BE2C (cell line): ENCODE results near the gene FOSB. TPM values are rescaled to one million over a fixed set of nuclear protein-coding genes. Genes with fewer than 3 reads are reported as not detected.
A peak's percentile ranks its signal among the peaks of the same experiment; 100 is the strongest.

ENCODE experiments used
- DNase-seq: peaks from one replicate; pipeline ENCODE4 v3.0.0-alpha.2; 2020
- H3K27me3 ChIP-seq: fragments of 250-450 bp; sonication (Bioruptor Pico); 2 replicates; pipeline ENCODE4 v1.5.1; 2020; ENCODE audit warnings: mild to moderate bottlenecking
- H3K36me3 ChIP-seq: fragments of 250-450 bp; sonication (Bioruptor Pico); 2 replicates; pipeline ENCODE4 v1.5.1; 2020; ENCODE audit warnings: mild to moderate bottlenecking
- H3K4me1 ChIP-seq: fragments of 250-450 bp; sonication (Bioruptor Pico); 2 replicates; pipeline ENCODE4 v1.5.1; 2020
- H3K4me3 ChIP-seq: 2 replicates; pipeline ENCODE4 v1.5.1; 2011; ENCODE audit warnings: low read depth, low read length
- H3K9me3 ChIP-seq: fragments of 250-450 bp; sonication (Bioruptor Pico); 2 replicates; pipeline ENCODE4 v1.5.1; 2020
- CTCF ChIP-seq: IDR thresholded peaks from 2 replicates; pipeline ENCODE4 v1.5.1; 2012; ENCODE audit warnings: mild to moderate bottlenecking, low read depth, low read length
- polyA plus RNA-seq: library from polyadenylated mRNA; unstranded; fragments of >200 nt; gene quantifications from one replicate; pipeline ENCODE4 v1.2.1, GENCODE V29; 2012; ENCODE audit warnings: low read depth, missing spikeins; ENCODE audit not compliant: insufficient read length, insufficient read depth

The FOSB gene
- 1.1 TPM for polyA plus RNA-seq

DNA sequence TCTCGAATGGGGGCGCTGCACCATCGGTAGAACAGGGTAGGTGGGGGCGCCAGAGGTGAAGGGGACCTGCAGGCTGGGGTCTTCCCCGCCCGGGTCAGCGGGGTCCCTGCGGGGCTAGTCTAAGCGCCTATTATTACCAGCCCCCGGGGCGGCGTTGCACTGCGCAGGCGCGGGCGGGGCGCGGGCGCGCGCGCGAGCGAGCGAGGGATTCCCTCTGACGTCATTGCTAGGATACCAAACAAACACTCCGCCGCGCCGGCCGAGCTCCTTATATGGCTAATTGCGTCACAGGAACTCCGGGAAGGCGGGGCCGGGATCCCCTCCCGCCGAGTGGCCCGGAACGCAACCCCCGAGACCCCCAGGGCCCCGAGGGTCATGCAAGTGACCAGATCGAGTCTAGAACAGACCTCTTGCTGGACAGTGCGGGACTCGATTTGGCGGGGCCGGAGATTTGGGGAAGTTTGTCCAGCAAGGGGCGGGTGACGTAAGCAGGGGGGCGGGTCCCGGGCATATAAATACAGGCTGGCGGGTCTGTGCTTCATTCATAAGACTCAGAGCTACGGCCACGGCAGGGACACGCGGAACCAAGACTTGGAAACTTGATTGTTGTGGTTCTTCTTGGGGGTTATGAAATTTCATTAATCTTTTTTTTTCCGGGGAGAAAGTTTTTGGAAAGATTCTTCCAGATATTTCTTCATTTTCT lies at the start of gene FOSB:
Gene FOSB, plus strand, starts transcription at position 541 of the 703 bp plus-strand sequence. CDS start 591 bp downstream, outside the sequence.
- Histone ChIP-seq H3K4me3 (peak within 1 kb of the TSS; percentile 70), H3K9me3 (no peaks in the 10 kb centered on the region), H3K27me3 (peaks cover 7% of the 10 kb centered on the region; the same call in 1 of the 2 replicates), H3K36me3 (no peaks in the 10 kb centered on the region), H3K4me1 (no peaks in the 10 kb centered on the region; the same call in 1 of the 2 replicates)
- peak; percentile 30; the same call in 1 of the 2 replicates for TF ChIP-seq CTCF
- peak; percentile 95 for DNase-seq

DNA sequence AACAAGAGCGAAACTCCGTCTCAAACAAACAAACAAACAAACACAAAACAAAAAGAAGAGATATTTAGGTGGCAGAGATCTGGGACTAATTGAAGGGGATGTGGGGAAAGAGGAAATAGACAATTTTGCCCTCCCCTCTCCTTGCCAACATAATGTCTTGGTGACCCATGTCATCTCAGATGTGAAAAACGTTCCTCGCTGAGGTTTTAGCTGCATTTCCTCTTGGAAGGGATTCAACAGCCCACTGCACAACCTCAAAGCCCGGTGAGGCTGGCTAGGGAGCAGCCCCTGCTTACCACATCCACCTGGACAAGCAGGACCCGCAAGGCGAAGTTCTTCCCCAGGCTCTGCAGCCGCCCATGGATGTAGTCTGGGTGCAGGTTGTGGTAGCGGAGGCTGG lies 49.0 kb upstream of the FOSB start:
- no peak overlapping the region for H3K4me3 ChIP-seq
- DNase-seq: no peak

GRCh38 chr19:45419396-45419795 lies 48.4 kb upstream of the FOSB start:
- H3K4me1 ChIP-seq: no peaks in the 10 kb centered on the region
- peaks cover 44% of the 10 kb centered on the region for H3K36me3 ChIP-seq
- H3K27me3 ChIP-seq: no peaks in the 10 kb centered on the region
- H3K4me3 ChIP-seq: no peak overlapping the region
- H3K9me3 ChIP-seq: no peaks in the 10 kb centered on the region
- no peak for TF ChIP-seq CTCF
- no peak for DNase-seq

More for the DNA sequence above, 49.0 kb upstream of the FOSB start:
- no peak for TF ChIP-seq CTCF
- no peaks in the 10 kb centered on the region for H3K9me3 ChIP-seq
- H3K4me1 ChIP-seq: no peaks in the 10 kb centered on the region
- no peaks in the 10 kb centered on the region for H3K27me3 ChIP-seq
- peaks cover 50% of the 10 kb centered on the region for H3K36me3 ChIP-seq

GRCh38 chr19:45419895-45420294 lies 47.9 kb upstream of the FOSB start:
- peaks cover 39% of the 10 kb centered on the region for H3K36me3 ChIP-seq
- H3K4me3 ChIP-seq: no peak overlapping the region
- TF ChIP-seq CTCF: no peak
- no peaks in the 10 kb centered on the region for H3K4me1 ChIP-seq
- DNase-seq: no peak
- H3K9me3 ChIP-seq: no peaks in the 10 kb centered on the region
- H3K27me3 ChIP-seq: no peaks in the 10 kb centered on the region

DNA sequence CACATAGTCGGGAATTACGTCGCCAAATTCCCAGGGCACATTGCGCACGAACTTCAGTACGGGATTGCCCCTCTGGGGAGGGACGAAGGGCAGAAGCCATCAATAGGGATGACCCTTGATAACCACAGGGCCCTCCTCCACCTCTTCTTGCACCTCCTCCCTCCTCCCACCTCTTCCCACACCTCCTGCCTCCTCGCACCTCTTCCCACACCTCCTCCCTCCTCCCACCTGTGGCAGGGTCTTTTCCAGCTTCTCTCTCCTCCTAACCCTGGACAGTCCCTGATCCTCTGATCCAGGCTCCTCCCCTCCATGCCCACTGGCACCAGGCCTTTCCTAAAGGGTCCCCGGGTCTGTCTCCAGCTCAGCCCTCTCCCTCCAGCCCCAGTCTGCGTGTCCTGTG lies 47.4 kb upstream of the FOSB start:
- H3K27me3 ChIP-seq: no peaks in the 10 kb centered on the region
- no peaks in the 10 kb centered on the region for H3K4me1 ChIP-seq
- no peaks in the 10 kb centered on the region for H3K9me3 ChIP-seq
- DNase-seq: no peak
- peaks cover 38% of the 10 kb centered on the region for H3K36me3 ChIP-seq
- TF ChIP-seq CTCF: no peak
- H3K4me3 ChIP-seq: no peak overlapping the region

GRCh38 chr19:45420871-45421270 lies 46.9 kb upstream of the FOSB start:
- Histone ChIP-seq H3K4me1 (no peaks in the 10 kb centered on the region), H3K36me3 (peaks cover 34% of the 10 kb centered on the region), H3K27me3 (no peaks in the 10 kb centered on the region), H3K4me3 (no peak overlapping the region), H3K9me3 (no peaks in the 10 kb centered on the region)
- TF ChIP-seq CTCF: no peak
- DNase-seq: no peak
